ENCODE measurements around the gene ZNF407. TPM values are rescaled to one million over a fixed set of nuclear protein-coding genes. Genes with fewer than 3 reads are reported as not detected.

ZNF407 gene
- polyA plus RNA-seq, 1 experiment: 5.8 TPM

DNA sequence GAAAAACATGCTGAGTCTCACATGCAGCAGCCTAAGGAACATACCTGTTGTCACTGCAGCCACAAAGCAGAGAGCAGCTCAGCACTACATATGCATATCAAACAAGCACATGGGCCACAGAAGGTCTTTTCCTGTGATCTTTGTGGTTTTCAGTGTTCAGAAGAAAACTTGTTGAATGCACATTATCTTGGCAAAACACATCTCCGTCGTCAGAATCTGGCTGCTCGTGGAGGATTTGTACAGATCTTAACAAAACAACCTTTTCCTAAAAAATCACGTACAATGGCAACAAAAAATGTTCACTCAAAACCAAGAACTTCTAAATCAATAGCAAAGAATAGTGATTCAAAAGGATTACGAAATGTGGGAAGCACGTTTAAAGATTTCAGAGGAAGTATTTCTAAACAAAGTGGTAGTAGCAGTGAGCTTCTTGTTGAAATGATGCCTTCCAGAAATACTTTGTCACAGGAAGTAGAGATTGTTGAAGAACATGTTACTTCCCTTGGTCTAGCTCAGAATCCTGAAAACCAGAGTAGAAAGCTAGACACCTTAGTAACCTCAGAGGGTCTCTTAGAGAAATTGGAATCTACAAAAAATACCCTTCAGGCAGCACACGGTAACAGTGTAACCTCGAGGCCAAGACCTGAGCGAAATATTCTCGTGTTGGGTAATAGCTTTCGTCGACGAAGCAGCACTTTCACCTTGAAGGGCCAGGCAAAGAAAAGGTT is 34.1 kb downstream of the ZNF407 start:
- ChIA-PET POLR2A (interaction anchor here (0.6 kb wide), 1 partner anchor 428 kb away, joined by 4 read pairs; no protein-coding TSS in a partner anchor), CTCF (interaction anchor here (0.5 to 1.1 kb wide), 2 partner anchors 8 to 80 kb away, joined by 3 read pairs; no protein-coding TSS in a partner anchor)
- peak; percentile 58 for DNase-seq (ENCODE audit: low read depth, low spot score)
- TF ChIP-seq, protein P1, sequence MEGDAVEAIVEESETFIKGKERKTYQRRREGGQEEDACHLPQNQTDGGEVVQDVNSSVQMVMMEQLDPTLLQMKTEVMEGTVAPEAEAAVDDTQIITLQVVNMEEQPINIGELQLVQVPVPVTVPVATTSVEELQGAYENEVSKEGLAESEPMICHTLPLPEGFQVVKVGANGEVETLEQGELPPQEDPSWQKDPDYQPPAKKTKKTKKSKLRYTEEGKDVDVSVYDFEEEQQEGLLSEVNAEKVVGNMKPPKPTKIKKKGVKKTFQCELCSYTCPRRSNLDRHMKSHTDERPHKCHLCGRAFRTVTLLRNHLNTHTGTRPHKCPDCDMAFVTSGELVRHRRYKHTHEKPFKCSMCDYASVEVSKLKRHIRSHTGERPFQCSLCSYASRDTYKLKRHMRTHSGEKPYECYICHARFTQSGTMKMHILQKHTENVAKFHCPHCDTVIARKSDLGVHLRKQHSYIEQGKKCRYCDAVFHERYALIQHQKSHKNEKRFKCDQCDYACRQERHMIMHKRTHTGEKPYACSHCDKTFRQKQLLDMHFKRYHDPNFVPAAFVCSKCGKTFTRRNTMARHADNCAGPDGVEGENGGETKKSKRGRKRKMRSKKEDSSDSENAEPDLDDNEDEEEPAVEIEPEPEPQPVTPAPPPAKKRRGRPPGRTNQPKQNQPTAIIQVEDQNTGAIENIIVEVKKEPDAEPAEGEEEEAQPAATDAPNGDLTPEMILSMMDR (IDR thresholded peaks at IDR 0.05; ENCODE audit: low read depth, low read length): no peak
- H3K27ac ChIP-seq (ENCODE audit: low read depth, low read length): peak overlapping the region; percentile 83
- H3K9me3 ChIP-seq (ENCODE audit: control insufficient read depth, insufficient read depth, low read length): no peaks in the 10 kb centered on the region; the same call in 1 of the 2 replicates
- H3K27me3 ChIP-seq (ENCODE audit: control insufficient read depth, insufficient read depth, low read length): no peaks in the 10 kb centered on the region
- H3K4me3 ChIP-seq (ENCODE audit: low read depth, low read length): peak overlapping the region; percentile 7; the same call in 1 of the 2 replicates

- H3K9me3 ChIP-seq (ENCODE audit: control insufficient read depth, insufficient read depth, low read length): no peaks in the 10 kb centered on the region; the same call in 1 of the 2 replicates
- TF ChIP-seq, protein P1 (IDR thresholded peaks at IDR 0.05; ENCODE audit: low read depth, low read length): no peak
- DNase-seq (ENCODE audit: low read depth, low spot score): no peak
- H3K4me3 ChIP-seq (ENCODE audit: low read depth, low read length): no peak overlapping the region
- peak overlapping the region; percentile 83 for H3K27ac ChIP-seq (ENCODE audit: low read depth, low read length)
- ChIA-PET POLR2A (no interaction called here), CTCF (interaction anchor here (1.1 kb wide), 1 partner anchor 80 kb away, joined by 3 read pairs; no protein-coding TSS in a partner anchor)
- no peaks in the 10 kb centered on the region for H3K27me3 ChIP-seq (ENCODE audit: control insufficient read depth, insufficient read depth, low read length)
Measured at GRCh38 chr18:74632351-74632679, 34.6 kb downstream of the ZNF407 start.

- POLR2A ChIA-PET: no interaction called here
- TF ChIP-seq, protein P1 (IDR thresholded peaks at IDR 0.05; ENCODE audit: low read depth, low read length): no peak
- CTCF ChIA-PET: interaction anchor here (1.1 kb wide), 1 partner anchor 20 kb away, joined by 3 read pairs; no protein-coding TSS in a partner anchor
Measured at GRCh38 chr18:74632856-74633255, 35.2 kb downstream of the ZNF407 start.

GRCh38 chr18:74633652-74634352 is 36.1 kb downstream of the ZNF407 start:
- H3K9me3 ChIP-seq (ENCODE audit: control insufficient read depth, insufficient read depth, low read length): no peaks in the 10 kb centered on the region; the same call in 1 of the 2 replicates
- CTCF ChIA-PET: interaction anchor here (1.1 kb wide), 1 partner anchor 19 kb away, joined by 3 read pairs; no protein-coding TSS in a partner anchor
- no peak for DNase-seq (ENCODE audit: low read depth, low spot score)

More at GRCh38 chr18:74632856-74633255, 35.2 kb downstream of the ZNF407 start:
- Histone ChIP-seq H3K9me3 (ENCODE audit: control insufficient read depth, insufficient read depth, low read length) (no peaks in the 10 kb centered on the region; the same call in 1 of the 2 replicates), H3K4me3 (ENCODE audit: low read depth, low read length) (no peak overlapping the region), H3K27ac (ENCODE audit: low read depth, low read length) (no peak overlapping the region), H3K27me3 (ENCODE audit: control insufficient read depth, insufficient read depth, low read length) (no peaks in the 10 kb centered on the region)
- DNase-seq (ENCODE audit: low read depth, low spot score): no peak

More at GRCh38 chr18:74633652-74634352, 36.1 kb downstream of the ZNF407 start:
- TF ChIP-seq, protein P1 (IDR thresholded peaks at IDR 0.05; ENCODE audit: low read depth, low read length): no peak
- no peak overlapping the region for H3K27ac ChIP-seq (ENCODE audit: low read depth, low read length)
- H3K4me3 ChIP-seq (ENCODE audit: low read depth, low read length): no peak overlapping the region
- no peaks in the 10 kb centered on the region for H3K27me3 ChIP-seq (ENCODE audit: control insufficient read depth, insufficient read depth, low read length)
- POLR2A ChIA-PET: no interaction called here
